Measurements from ENCODE around the gene UBQLN4.
"Not testable (repeated sequence)": the region's sequence is repeated elsewhere in the genome, so short reads cannot be mapped to it uniquely, and the experiment has no call there.

The UBQLN4 gene

DNA sequence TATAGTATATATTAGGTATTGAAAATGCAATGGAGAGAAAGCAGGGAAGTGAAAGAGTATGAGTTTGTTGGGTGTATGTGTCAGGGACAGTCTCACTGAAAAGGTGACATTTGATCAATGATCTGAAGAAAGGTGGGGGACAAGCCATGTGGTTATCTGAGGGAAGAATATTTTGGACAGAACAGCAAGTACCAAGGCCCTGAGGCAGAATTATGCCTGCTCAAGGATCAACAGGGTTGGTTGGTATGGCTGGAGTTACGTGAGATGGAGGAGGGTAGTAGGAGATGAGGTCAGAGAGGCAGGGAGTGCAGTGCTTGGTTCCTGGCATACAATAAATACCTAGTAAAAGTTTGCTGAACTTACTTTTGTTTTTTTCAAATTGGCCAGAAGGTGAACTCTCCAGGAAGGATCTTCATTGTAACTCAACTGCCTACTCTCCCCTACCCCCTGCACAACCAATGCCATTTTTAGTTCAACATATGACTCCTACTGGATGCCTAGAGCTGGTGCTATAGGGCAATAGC lies 2.8 kb upstream of the UBQLN4 start:
- no peak for DNase-seq

DNA sequence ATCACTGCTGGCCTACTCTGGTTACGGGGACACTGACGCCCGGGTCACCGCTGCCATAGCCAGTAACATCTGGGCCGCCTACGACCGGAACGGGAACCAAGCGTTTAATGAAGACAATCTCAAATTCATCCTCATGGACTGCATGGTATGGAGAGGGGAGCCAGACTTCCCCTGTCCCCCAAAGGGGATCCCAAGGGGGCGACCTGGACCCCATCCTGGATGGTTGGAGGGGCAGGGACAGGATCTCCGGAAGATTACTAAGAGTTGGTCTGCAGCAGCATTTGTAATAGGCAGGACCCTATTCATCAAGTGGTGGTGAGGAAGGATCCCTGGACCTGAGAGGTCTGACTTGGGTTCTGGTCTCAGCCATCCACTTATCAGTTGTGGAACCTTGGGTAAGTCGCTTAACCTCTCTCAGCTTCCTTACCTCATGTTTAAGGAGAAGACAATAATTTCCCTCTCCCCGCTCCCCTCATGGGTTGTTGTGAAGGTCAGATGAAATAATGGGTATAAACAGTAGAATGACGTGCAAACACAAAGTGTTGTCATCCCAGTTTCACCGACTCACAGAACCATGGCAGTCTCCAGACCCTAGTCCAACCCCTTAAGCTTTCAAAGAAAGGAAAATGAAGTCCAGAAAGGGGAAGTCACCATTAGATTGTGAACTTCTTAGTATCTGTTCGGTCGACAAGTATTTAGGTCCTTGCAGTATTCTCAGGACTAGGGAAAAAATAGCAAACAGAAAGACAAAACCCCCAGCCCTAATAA lies 1.9 kb upstream of the UBQLN4 start:
- no peak for DNase-seq

- peak; percentile 98 for DNase-seq
Observed at GRCh38 chr1:156054500-156055280, 1.1 kb upstream of the UBQLN4 start, which contains the start of gene LAMTOR2. Gene LAMTOR2 (plus strand): TSS chr1:156054782. CDS start chr1:156054890, 108 bp downstream.

DNA sequence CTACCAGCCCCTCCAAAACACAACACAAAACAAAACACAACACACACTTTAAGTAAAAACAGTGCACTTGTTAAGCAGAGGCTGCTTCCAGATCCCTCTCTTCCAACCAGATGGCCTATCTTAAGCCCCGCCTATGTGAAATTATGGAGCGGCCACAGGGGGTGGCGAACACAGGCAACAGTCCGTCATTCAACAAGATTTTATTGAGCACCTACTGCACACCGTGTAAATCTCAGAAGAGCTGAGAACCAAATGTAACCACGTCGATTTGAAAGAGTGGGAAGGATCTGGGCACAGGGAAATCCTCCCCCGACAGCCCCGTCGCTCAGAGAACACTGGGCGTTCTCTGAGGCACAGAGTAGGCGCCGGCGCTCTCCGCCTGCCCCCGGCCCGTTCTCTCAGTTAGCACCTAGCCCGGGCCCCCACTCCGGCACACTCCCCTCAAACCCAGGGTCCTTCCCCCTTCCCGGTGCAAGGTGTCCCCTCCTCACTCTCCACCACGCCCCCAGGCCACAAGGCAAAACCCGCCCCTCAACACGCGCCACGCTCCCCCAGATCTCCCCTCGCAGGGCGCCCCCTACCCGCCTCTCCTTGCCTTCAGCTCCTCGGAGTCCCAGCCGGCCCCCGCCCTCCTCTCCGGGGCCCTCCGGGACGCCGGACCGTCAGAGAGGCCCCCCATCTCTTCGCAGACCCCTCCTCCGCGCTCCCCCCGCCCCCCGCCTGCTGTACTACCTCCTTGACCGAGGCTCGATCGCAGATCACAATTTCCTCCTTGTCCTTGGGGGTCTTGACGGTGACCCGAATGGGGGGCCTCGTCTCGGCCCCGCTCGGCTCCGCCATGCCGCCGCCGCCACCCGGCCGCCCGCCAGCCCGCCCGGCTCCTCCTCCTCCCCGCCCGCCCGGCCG lies 483 bp downstream of the UBQLN4 start:
- DNase-seq, result peak; percentile 27

DNA sequence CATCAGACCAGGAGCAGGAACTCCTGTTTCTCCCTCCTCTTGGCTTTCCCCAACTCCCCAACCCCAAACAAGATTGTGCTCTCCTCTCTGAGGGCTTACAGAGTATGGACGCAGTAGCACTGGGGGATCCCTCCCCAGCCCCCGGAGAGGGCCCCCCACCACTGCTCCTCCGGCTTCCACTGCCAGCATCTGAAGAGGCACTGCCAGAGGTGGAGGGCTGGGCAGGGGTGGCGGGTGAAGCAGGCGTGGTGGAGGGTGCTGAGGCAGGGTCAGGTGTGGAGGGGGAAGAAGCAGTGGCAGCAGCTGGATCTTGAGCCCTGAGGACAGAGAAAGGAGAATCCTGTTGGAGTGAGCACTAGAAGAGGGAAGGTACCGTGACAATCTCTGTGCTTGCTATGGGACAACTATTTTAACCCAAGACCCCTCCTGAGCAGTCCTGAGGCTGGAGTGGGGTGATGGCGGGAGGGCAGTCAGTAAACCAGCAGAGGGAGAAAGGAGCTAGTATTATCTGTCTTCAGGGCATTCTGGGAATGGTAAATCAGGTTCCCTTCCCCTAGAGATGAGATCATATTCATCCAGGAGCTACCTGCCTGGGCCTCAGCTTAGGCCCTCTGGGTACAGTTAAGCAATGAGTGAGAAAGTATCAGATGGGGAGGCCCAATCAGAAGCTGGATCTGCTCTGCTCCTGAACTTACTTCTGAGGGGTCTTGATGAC lies 2.4 kb downstream of the UBQLN4 start:
- no peak for DNase-seq

GRCh38 chr1:156050376-156050775 lies 3.2 kb downstream of the UBQLN4 start:
- no peak for DNase-seq

DNA sequence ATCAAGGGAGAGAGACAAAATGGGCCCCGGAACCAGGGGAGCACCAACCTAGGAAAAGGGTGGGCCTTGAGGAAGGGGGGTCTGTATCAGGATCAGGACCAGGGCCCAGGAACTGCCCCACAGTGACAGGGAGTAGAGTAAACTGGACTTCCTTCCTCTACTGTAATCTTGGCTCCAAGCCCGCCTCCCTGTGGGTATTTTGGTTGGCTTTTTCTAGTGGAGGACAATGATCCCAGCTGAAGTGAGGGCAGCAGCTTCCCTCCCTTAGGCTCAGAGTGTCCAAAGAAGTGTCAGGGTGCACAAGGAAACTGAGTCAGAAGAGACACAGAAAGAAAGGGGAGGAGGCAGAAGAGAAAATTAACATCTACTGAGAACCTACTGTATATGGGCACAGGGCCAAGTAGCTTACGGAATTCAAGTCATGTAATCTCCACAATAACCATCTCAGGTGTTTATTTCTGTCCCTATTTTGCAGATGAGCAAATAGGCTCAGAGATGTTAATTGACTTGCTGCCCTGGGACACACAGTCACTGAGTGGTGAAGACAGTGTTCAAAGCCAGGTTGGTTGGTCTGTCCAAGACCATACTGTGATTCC lies 4.8 kb downstream of the UBQLN4 start:
- DNase-seq, result no peak

- no peak for DNase-seq
Observed at GRCh38 chr1:156045076-156045475, 8.5 kb downstream of the UBQLN4 start.

GRCh38 chr1:156042828-156043227 lies 10.8 kb downstream of the UBQLN4 start:
- DNase-seq, result no peak

DNA sequence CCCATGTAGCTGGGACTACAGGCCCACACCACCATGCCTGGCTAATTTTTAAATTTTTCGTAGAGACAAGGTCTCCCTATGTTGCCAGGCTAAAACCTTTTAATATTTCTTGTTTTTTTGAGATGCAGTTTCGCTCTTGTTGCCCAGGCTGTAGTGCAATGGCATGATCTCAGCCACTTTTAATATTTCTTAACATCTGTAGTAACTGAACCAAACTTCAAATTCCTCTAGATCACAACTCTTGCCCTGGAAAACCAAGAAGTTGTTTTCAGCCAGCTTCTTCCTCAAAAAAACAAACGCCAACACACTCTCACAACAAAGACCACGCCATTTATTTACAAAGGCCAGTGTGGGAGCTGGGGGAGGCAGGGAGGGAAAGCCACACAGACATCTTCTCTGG lies 18.6 kb downstream of the UBQLN4 start:
- not testable (repeated sequence) for DNase-seq

GRCh38 chr1:156033011-156033410 lies 20.6 kb downstream of the UBQLN4 start:
- DNase-seq, result no peak

DNA sequence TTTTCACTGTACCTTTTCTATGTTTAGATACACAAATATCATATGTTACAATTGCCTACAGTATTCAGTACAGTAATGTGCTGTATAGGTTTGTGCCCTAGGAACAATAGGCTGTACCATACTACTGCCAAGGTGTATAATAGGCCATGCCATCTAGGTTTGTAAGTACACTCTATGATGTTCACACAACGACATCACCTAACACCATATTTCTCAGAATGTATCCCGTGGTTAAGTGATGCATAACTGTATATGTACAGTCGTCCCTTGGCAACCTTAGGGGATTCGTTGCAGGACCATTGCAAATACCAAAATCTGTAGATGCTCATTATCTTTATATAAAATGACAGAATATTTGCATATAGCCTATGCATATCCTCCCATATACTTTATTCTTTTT lies 27.0 kb downstream of the UBQLN4 start:
- no peak for DNase-seq

GRCh38 chr1:156025876-156026275 lies 27.7 kb downstream of the UBQLN4 start:
- DNase-seq, result peak; percentile 57

DNA sequence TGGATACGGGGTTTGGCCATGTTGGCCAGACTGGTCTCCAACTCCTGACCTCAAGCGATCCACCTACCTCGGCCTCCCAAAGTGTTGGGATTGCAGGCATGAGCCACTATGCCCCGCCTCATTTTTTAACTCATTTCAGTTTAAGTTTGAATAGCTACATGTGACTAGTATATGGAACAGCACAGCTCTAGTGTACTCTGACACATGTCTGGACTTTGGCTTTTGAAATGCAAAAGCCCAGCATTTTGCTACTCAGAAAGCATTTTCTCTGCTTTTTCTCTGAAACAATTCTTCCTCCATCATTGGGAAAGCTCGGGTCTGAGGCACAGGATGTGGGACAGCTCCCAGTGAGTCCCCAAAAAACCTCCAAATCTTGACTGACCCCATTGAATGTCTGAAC lies 28.8 kb downstream of the UBQLN4 start:
- no peak for DNase-seq

- DNase-seq, result no peak
Observed at GRCh38 chr1:156021954-156022353, 31.6 kb downstream of the UBQLN4 start.

GRCh38 chr1:156021093-156021428 lies 32.5 kb downstream of the UBQLN4 start:
- no peak for DNase-seq

DNA sequence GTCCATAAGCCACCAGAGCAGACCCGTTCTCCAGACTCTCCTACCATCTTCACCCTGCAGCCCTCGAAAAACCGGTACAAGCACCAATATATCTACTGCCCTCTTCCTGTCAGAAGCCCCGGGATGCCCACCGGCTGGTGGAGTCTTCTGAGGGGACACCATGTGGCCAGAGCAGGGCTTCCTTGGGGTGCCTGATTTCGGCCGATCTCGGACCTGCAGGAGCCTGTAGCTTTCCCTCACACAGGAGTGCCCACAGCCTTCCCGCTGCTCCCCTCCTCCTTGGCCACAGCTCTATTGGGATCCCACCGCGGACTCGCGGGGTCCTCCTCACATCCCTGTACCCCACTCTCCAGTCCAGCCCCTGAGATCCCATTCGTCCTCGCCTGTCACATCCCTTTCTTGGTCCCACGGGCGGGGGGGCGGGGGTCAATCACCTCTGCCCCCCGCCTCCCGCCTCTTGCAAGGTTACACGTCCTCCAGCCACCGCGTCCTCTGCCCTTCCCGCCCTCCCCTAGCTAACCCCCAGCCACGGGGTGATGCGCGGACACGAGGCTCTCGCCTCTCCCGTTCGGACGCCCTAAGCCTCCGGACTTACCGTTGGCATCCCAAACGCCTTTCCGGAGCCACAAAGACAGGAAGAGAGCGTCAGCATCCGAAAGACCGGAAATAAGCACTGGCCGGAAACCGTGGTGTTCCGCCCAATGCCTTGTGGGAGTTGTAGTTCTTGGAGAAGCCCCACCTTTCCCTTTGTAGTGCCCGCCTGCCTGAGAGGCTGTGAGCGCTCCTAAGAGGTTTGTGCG lies 33.1 kb downstream of the UBQLN4 start, which contains the start of gene SSR2:
TSS of gene SSR2 (minus strand) at position 659 of the 800 bp plus-strand sequence. CDS start 784 bp downstream, outside the sequence.
- peak; percentile 97 for DNase-seq

- no peak for DNase-seq
Observed at GRCh38 chr1:156019946-156020292, 33.7 kb downstream of the UBQLN4 start.

DNA sequence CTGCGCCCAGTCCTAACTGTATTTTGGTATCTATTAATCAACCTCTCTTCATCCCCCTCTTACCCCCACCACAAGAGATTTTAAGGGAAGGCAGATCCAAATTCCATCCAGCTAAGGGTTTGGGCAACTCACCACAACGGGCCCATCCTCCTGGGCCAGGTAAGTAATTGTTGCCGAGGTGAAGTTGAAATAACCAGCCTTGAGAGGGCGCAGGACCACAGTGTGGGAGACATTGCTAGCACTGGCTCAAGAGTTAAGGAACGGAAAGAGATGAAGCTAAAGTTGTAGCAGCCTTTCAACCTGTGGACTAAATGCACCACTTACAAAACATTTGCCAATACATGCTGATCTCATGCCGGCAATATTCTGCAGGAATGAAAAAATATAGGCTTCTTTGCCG lies 38.8 kb downstream of the UBQLN4 start:
- DNase-seq, result no peak

DNA sequence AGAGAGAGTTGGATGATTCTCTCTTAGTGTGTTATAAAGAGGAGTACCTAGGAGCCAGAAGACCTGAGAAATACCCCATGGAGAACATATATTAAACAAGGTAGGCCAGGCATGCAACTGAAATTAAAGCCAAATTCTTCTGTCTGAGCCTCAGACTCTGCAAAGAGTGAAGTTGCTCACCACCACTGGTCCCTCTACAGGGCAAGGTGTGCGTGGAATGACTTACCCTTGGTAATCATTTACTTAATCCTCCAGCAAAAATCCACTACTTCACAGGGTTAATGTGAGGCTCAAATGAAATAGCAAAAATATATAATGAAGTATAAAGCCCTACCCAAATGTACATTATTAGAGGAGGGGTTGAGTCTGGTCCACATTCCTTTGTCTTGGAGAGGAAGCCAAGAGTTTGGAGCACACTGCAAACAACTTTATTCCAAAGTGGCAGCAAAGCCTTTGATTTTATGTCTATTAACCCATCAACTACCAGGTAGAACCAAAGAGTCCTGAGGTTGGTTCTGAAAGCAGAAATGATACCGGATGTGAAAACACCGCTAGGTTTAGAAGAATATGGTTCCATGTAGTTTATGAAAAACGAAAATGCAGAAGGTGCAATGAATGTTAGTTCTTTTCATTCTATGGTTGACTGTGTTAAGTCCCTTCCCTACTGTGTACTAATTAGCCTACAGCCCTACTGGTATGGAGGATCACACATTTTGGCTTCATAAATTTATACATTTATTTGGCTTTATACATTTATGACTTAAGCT lies 41.4 kb downstream of the UBQLN4 start:
- no peak for DNase-seq
